Measurements from ENCODE around the gene MOK.

DNA sequence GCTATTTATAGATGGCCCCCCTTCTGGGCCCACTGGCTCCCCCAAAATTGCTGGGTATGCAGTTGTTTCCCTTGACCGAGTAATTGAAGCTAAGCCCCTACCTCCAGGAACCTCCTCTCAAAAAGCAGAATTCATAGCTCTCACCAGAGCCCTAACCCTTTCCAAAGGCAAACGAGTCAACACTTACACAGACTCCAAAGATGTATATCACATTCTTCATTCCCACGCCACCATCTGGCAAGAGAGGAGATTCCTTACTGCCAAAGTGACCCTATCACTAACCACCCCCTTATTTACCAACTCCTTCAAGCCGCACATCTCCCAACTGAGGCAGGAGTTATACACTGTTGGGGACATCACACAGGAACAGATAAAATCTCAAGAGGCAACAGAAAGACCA is 66.8 kb downstream of the MOK start:
- TF ChIP-seq, protein P1, sequence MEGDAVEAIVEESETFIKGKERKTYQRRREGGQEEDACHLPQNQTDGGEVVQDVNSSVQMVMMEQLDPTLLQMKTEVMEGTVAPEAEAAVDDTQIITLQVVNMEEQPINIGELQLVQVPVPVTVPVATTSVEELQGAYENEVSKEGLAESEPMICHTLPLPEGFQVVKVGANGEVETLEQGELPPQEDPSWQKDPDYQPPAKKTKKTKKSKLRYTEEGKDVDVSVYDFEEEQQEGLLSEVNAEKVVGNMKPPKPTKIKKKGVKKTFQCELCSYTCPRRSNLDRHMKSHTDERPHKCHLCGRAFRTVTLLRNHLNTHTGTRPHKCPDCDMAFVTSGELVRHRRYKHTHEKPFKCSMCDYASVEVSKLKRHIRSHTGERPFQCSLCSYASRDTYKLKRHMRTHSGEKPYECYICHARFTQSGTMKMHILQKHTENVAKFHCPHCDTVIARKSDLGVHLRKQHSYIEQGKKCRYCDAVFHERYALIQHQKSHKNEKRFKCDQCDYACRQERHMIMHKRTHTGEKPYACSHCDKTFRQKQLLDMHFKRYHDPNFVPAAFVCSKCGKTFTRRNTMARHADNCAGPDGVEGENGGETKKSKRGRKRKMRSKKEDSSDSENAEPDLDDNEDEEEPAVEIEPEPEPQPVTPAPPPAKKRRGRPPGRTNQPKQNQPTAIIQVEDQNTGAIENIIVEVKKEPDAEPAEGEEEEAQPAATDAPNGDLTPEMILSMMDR (IDR thresholded peaks at IDR 0.05) = no peak
- TF ChIP-seq POLR2A (IDR thresholded peaks at IDR 0.05) (no peak), EP300 (IDR thresholded peaks at IDR 0.05) (no peak)
